GM12878 (cell line): ENCODE measurements around the gene GAS2. TPM values are rescaled to one million over a fixed set of nuclear protein-coding genes. Genes with fewer than 3 reads are reported as not detected.

Source experiments
- ATAC-seq: fragments of 200-7000 bp; cut with Tn5 transposase; 3 replicates; pipeline ENCODE4 v1.9.1; 2020; ENCODE audit warnings: mild to moderate bottlenecking, moderate library complexity
- BruUV-seq: library from RNA; stranded (reverse); fragments of 400-500 nt; replicated peaks from 2 replicates; lab custom pipeline; 2021; lab: Mats Ljungman, UMichigan
- CTCF ChIA-PET: fragments of 300-600 bp; sonication (Branson Sonifier 250); formaldehyde crosslinking; extraction: SDS; loops from one replicate; lab custom pipeline; 2021; ENCODE audit warnings: inconsistent platforms; lab: Yijun Ruan, JAX
- POLR2A ChIA-PET: fragments of 350-600 bp; formaldehyde crosslinking; extraction: SDS; loops from one replicate; lab custom pipeline; 2021; ENCODE audit warnings: inconsistent platforms; lab: Charles Lee
- RAD21 ChIA-PET: fragments of 300-600 bp; sonication (Branson Sonifier 250); formaldehyde crosslinking; loops from one replicate; lab custom pipeline; 2023; ENCODE audit warnings: antibody characterized with exemption; ENCODE audit not compliant: unreplicated experiment; lab: Charles Lee
- SMC1A ChIA-PET: fragments of 300-600 bp; sonication (Branson Sonifier 250); formaldehyde crosslinking; loops from one replicate; lab custom pipeline; 2023; ENCODE audit not compliant: unreplicated experiment, uncharacterized antibody; lab: Charles Lee
- DNase-seq: peaks from one replicate; pipeline ENCODE4 v3.0.0-alpha.2; 2011; ENCODE audit warnings: low read depth, low spot score
- FAIRE-seq: peaks from 3 replicates; lab custom pipeline; 2011; peaks lifted over from hg19 to GRCh38; lab: Jason Lieb, UNC
- H2AFZ ChIP-seq: 2 replicates; pipeline ENCODE4 v1.6.0; 2011; ENCODE audit warnings: low read depth, low read length, control low read depth; ENCODE audit not compliant: control insufficient read depth
- H3K27ac ChIP-seq: 2 replicates; pipeline ENCODE4 v1.5.1; 2011; ENCODE audit warnings: control low read depth; ENCODE audit not compliant: control insufficient read depth, insufficient read depth
- H3K27me3 ChIP-seq, 2 experiments: replicated peaks in 1 of 2; 2 replicates each; pipeline versions ENCODE4 v1.6.0 to v1.6.1; 2011; ENCODE audit warnings: low read length in 1 of 2; ENCODE audit not compliant: control insufficient read depth in 2 of 2, insufficient read depth in 2 of 2
- H3K36me3 ChIP-seq, 2 experiments: 2 replicates each; pipeline ENCODE4 v1.5.1; 2011; ENCODE audit warnings: low read length in 1 of 2; ENCODE audit not compliant: control insufficient read depth in 2 of 2, insufficient read depth in 2 of 2
- H3K4me1 ChIP-seq: 2 replicates; pipeline ENCODE4 v1.6.1; 2011; ENCODE audit warnings: mild to moderate bottlenecking, low read length, moderate library complexity, mixed read lengths; ENCODE audit not compliant: control insufficient read depth, insufficient read depth
- H3K4me2 ChIP-seq: 2 replicates; pipeline ENCODE4 v1.6.0; 2011; ENCODE audit warnings: control low read depth; ENCODE audit not compliant: control insufficient read depth, insufficient read depth
- H3K4me3 ChIP-seq: fragments of 200-600 bp; sonication (generic); 2 replicates; pipeline ENCODE4 v1.5.1; 2016
- H3K79me2 ChIP-seq: 2 replicates; pipeline ENCODE4 v1.6.0; 2011; ENCODE audit warnings: low read length; ENCODE audit not compliant: control insufficient read depth, insufficient read depth
- H3K9ac ChIP-seq: 2 replicates; pipeline ENCODE4 v1.8.0; 2011; ENCODE audit warnings: low read length, control low read depth, mixed read lengths; ENCODE audit not compliant: control insufficient read depth, insufficient read depth
- H3K9me3 ChIP-seq: replicated peaks from 3 replicates; pipeline ENCODE4 v1.5.1; 2011; ENCODE audit warnings: mild to moderate bottlenecking, low read length; ENCODE audit not compliant: control insufficient read depth, insufficient read depth
- H4K20me1 ChIP-seq: 2 replicates; pipeline ENCODE4 v1.6.0; 2011; ENCODE audit not compliant: control insufficient read depth, insufficient read depth
- FOXK2 ChIP-seq: fragments of 450-650 bp; IDR thresholded peaks from 2 replicates; pipeline ENCODE4 v1.6.1; 2017; ENCODE audit warnings: mild to moderate bottlenecking, moderate library complexity
- KAT2A ChIP-seq: conservative IDR thresholded peaks from 2 replicates; pipeline ENCODE4 v1.6.1; 2011; ENCODE audit warnings: low read depth, low read length; ENCODE audit not compliant: control insufficient read depth
- MYB ChIP-seq: fragments of 150-350 bp; IDR thresholded peaks from 2 replicates; pipeline ENCODE4 v1.6.1; 2014; ENCODE audit warnings: mild to moderate bottlenecking, low read depth, low read length, borderline replicate concordance
- NR2F1 ChIP-seq: fragments of 450-650 bp; conservative IDR thresholded peaks from 2 replicates; pipeline ENCODE4 v1.6.1; 2017; ENCODE audit warnings: mild to moderate bottlenecking
- POLR2A ChIP-seq: IDR thresholded peaks from 2 replicates; pipeline ENCODE4 v1.6.1; 2011; ENCODE audit warnings: low read depth, mild to moderate bottlenecking, low read length
- RB1 ChIP-seq: fragments of 450-650 bp; formaldehyde crosslinking; IDR thresholded peaks from 2 replicates; pipeline ENCODE4 v1.6.1; 2017; ENCODE audit warnings: mild to moderate bottlenecking, borderline replicate concordance
- RCOR1 ChIP-seq: conservative IDR thresholded peaks from 2 replicates; pipeline ENCODE4 v1.6.1; 2012; ENCODE audit warnings: low read depth, low read length, improper control_type of control experiment
- SUZ12 ChIP-seq: fragments of 200-600 bp; sonication (generic); IDR thresholded peaks from one replicate; pipeline ENCODE4 v1.6.1; 2018; ENCODE audit warnings: antibody characterized with exemption, mild to moderate bottlenecking; ENCODE audit not compliant: unreplicated experiment
- TCF7 ChIP-seq: IDR thresholded peaks from 2 replicates; pipeline ENCODE4 v1.6.1; 2014; ENCODE audit warnings: antibody characterized with exemption, borderline replicate concordance
- ZNF274 ChIP-seq: IDR thresholded peaks from one replicate; pipeline ENCODE4 v1.8.0; 2011; ENCODE audit not compliant: insufficient read length, insufficient read depth
- ZSCAN29 ChIP-seq: fragments of 450-650 bp; IDR thresholded peaks from 2 replicates; pipeline ENCODE4 v1.6.1; 2017; ENCODE audit warnings: mild to moderate bottlenecking, moderate library complexity
- WGBS: methylation state at CpG from one replicate; pipeline ENCODE4 v1.1.6; 2016; ENCODE audit warnings: low lambda C conversion rate; ENCODE audit not compliant: insufficient replicate concordance, insufficient coverage; ENCODE audit errors: missing lambda C conversion rate; 5-methylcytosine and 5-hydroxymethylcytosine counted together
- in situ Hi-C: fragments of 300-500 bp; cut with MboI; formaldehyde crosslinking; loops from 9 replicates; pipeline ENCODE4 v1.14.3; 2018; ENCODE audit warnings: mixed read lengths
- intact Hi-C: fragments of 100-400 bp; cut with micrococcal nuclease; formaldehyde crosslinking; loops from one replicate; pipeline ENCODE4 v1.14.2; 2022; ENCODE audit not compliant: unreplicated experiment
- polyA plus RNA-seq, 11 experiments: library from polyadenylated mRNA; depleted of rRNA in 4 of 11; unstranded in 6 of 11; stranded (reverse) in 5 of 11; fragments of >200 nt; fragmentation: Nextera tagmentation in 4 of 11; fragmentation: Illumina TruSeq in 1 of 11; extraction: Ambion mirVana in 4 of 11; extraction: Trizol in 1 of 11; gene quantifications; 1 replicate in 1 of 11; 2 replicates in 10 of 11; pipeline versions ENCODE4 v1.2.1 to v1.2.3, GENCODE V29; 2011 to 2016; ENCODE audit warnings: inconsistent platforms in 2 of 11, missing spikeins in 2 of 11, low read depth in 1 of 11
- total RNA-seq, 4 experiments: library from RNA; depleted of rRNA in 3 of 4; stranded (reverse); fragments of >200 nt in 3 of 4; fragmentation: Illumina TruSeq in 1 of 4; extraction: Trizol in 1 of 4; gene quantifications; 2 replicates each; pipeline versions ENCODE4 v1.2.1 to v1.2.3, GENCODE V29; 2013 to 2021
- TF ChIP-seq, protein P1 (sequence below): fragments of 450-650 bp; IDR thresholded peaks from 2 replicates; pipeline ENCODE4 v1.6.1; 2017; ENCODE audit warnings: antibody characterized with exemption, mild to moderate bottlenecking, moderate library complexity
- TF ChIP-seq, protein P2 (sequence below): IDR thresholded peaks from 2 replicates; pipeline ENCODE4 v1.6.1; 2011; ENCODE audit warnings: mild to moderate bottlenecking, low read depth, low read length, moderate library complexity; ENCODE audit not compliant: insufficient replicate concordance
- TF ChIP-seq, protein P3 (sequence below): IDR thresholded peaks from 2 replicates; pipeline ENCODE4 v1.6.1; 2011; ENCODE audit warnings: borderline replicate concordance, low read depth, mild to moderate bottlenecking, moderate library complexity, low read length; ENCODE audit not compliant: insufficient read depth, poor library complexity, severe bottlenecking

GAS2 gene
- total and polyA plus RNA-seq, 10 of the 15 experiments (the other 5 are each of a cell fraction or from before 2014, with no cell fraction given): 16.4 to 81.4 (median 26.2) TPM

DNA sequence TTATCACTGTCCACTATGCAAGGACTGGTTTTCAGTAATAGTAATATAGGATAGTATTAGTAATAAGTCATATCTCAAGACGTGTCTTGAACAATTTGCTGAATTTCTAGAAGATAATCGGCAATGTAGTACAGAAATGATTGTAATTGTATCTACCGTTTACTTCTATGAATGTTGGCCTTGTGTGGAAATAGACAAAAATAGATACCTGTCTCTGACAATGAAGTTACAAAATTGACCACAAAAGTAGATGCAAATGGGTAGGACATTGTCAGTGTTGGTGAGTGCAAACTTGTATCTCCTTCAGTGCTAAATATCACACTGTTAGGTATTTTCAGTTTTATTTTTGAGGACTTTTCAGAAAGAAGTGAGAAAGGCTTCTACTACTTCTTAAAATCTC, 120.1 kb downstream of the GAS2 start (continued):
- TF ChIP-seq, protein P1, sequence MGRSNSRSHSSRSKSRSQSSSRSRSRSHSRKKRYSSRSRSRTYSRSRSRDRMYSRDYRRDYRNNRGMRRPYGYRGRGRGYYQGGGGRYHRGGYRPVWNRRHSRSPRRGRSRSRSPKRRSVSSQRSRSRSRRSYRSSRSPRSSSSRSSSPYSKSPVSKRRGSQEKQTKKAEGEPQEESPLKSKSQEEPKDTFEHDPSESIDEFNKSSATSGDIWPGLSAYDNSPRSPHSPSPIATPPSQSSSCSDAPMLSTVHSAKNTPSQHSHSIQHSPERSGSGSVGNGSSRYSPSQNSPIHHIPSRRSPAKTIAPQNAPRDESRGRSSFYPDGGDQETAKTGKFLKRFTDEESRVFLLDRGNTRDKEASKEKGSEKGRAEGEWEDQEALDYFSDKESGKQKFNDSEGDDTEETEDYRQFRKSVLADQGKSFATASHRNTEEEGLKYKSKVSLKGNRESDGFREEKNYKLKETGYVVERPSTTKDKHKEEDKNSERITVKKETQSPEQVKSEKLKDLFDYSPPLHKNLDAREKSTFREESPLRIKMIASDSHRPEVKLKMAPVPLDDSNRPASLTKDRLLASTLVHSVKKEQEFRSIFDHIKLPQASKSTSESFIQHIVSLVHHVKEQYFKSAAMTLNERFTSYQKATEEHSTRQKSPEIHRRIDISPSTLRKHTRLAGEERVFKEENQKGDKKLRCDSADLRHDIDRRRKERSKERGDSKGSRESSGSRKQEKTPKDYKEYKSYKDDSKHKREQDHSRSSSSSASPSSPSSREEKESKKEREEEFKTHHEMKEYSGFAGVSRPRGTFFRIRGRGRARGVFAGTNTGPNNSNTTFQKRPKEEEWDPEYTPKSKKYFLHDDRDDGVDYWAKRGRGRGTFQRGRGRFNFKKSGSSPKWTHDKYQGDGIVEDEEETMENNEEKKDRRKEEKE: no peak
- TF ChIP-seq NR2F1 (no peak), MYB (no peak), POLR2A (no peak), TCF7 (no peak), ZSCAN29 (no peak)
- TF ChIP-seq, protein P2, sequence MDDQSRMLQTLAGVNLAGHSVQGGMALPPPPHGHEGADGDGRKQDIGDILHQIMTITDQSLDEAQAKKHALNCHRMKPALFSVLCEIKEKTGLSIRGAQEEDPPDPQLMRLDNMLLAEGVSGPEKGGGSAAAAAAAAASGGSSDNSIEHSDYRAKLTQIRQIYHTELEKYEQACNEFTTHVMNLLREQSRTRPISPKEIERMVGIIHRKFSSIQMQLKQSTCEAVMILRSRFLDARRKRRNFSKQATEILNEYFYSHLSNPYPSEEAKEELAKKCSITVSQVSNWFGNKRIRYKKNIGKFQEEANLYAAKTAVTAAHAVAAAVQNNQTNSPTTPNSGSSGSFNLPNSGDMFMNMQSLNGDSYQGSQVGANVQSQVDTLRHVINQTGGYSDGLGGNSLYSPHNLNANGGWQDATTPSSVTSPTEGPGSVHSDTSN: no peak

DNA sequence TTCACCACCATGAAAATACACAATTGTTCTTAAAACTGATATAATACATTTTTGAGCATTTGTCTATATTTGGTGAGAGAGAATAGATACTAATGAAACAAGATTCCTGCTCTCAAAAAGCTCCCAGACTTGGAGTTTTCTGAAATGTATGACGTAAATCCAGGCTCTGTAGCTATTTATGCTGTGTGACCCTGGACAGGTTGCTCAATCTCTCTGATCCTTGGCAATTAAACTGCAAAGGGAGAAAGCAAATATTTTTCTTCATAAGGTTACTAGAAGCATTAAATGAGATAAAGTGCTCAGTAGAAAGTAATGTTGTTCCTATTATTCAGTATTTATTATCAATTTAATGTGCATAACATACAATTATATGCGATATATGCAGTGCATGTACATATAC, 120.6 kb downstream of the GAS2 start:
- in situ Hi-C loops (loop anchor here (10.0 kb wide), 1 partner anchor 112 kb away; no protein-coding TSS in a partner anchor), intact Hi-C loops (loop anchor here (1.0 to 10.0 kb wide), 5 partner anchors 56 to 592 kb away; partner anchors contain the start of gene ANO5)
- WGBS: 66% methylated on average over 2 of the region's 2 CpGs
- no peak overlapping the region; the same call in 1 of the 2 replicates for H3K4me3 ChIP-seq
- peaks cover 13% of the 10 kb centered on the region for H3K4me1 ChIP-seq
- 0 out of 3 replicates have a peak, but pooled peaks cover 1% of the 10 kb centered on the region for H3K9me3 ChIP-seq
- H3K27ac ChIP-seq: peak overlapping the region; percentile 63
- no peaks in the 10 kb centered on the region for H3K36me3 ChIP-seq
- POLR2A ChIA-PET: interaction anchor here (1.2 to 4.3 kb wide), 4 partner anchors 11 to 116 kb away, joined by 3 to 17 read pairs (median 8); partner anchors contain the start of gene SVIP
- no peaks in the 10 kb centered on the region for H3K79me2 ChIP-seq
- peak overlapping the region; percentile 44 for H3K4me2 ChIP-seq
- ATAC-seq: no peak
- DNase-seq: no peak
- no TSS peak for BruUV-seq
- CTCF ChIA-PET: interaction anchor here (0.6 to 6.7 kb wide), 49 partner anchors 10 to 592 kb away, joined by 3 to 135 read pairs (median 9); partner anchors contain the start of genes FANCF, GAS2, SLC17A6 and SVIP
- no peaks in the 10 kb centered on the region for H3K27me3 ChIP-seq
- no peak for FAIRE-seq
- RAD21 ChIA-PET: interaction anchor here (0.7 to 5.5 kb wide), 31 partner anchors 9 to 616 kb away, joined by 3 to 103 read pairs (median 7); partner anchors contain the start of genes FANCF and SVIP
- peak overlapping the region; percentile 27; the same call in 1 of the 2 replicates for H3K9ac ChIP-seq
- SMC1A ChIA-PET: interaction anchor here (0.8 to 14.6 kb wide), 41 partner anchors 10 to 596 kb away, joined by 3 to 251 read pairs (median 5); partner anchors contain the start of genes GAS2 and SVIP
- TF ChIP-seq RCOR1 (no peak), KAT2A (no peak), SUZ12 (no peak), ZNF274 (no peak), FOXK2 (no peak), RB1 (no peak)
- TF ChIP-seq, protein P3, sequence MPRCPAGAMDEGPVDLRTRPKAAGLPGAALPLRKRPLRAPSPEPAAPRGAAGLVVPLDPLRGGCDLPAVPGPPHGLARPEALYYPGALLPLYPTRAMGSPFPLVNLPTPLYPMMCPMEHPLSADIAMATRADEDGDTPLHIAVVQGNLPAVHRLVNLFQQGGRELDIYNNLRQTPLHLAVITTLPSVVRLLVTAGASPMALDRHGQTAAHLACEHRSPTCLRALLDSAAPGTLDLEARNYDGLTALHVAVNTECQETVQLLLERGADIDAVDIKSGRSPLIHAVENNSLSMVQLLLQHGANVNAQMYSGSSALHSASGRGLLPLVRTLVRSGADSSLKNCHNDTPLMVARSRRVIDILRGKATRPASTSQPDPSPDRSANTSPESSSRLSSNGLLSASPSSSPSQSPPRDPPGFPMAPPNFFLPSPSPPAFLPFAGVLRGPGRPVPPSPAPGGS: no peak
- H2AFZ ChIP-seq: peak overlapping the region; percentile 7; the same call in 1 of the 2 replicates
- no peaks in the 10 kb centered on the region for H4K20me1 ChIP-seq
